ENCODE results near the gene C12orf54.
"Not testable (repeated sequence)": the region's sequence is repeated elsewhere in the genome, so short reads cannot be mapped to it uniquely, and the experiment has no call there.

The C12orf54 gene

DNA sequence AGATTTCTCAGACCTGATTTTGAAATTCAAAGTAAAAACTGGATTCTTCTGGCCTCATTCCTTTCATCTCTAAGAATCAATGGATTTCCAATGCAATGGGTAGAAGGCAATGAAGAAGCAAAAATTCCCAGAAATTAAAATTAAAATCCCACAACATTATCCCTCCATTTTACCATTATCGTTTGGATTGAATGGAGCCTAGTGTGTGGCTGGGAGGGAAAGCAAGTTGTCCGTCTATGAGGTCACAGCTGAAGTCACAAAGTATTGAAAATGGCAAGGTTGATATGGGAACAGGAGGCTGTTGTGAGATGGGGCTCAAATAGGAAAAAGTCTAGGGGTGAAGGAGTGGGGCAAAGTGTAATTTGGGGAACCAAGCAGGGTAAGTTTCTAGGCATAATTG is at the start of gene C12orf54:
Gene C12orf54 (plus strand): TSS at position 301 of the 400 bp plus-strand sequence. CDS start 799 bp downstream, outside the sequence.
- no peak for DNase-seq

DNA sequence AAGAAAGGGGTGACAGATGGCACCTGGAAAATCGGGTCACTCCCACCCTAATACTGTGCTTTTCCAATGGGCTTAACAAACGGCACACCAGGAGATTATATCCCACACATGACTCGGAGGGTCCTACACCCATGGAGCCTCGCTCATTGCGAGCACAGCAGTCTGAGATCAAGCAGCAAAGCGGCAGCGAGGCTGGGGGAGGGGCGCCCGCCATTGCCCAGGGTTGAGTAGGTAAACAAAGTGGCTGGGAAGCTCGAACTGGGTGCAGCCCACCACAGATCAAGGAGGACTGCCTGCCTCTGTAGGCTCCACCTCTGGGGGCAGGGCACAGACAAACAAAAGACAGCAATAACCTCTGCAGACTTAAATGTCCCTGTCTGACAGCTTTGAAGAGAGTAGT is 48.3 kb upstream of the C12orf54 start:
- not testable (repeated sequence) for DNase-seq

DNA sequence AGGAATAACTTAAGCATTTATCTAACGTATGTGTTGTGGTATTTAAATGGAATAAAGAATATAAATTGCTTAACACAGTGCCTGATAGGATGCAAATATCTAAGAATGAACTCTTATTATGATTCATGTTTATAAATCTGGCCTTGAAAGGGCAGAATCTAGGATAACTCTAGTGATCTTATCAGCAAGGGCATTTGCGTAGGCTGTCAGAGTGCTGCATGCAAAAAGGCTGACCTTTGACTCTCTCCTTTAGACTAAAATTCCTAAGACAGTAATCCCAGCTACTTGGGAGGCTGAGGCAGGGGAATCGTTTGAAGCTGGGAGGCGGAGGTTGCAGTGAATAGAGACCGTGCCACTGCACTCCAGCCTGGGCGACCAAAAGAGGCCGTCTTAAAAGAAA is 41.2 kb upstream of the C12orf54 start:
- DNase-seq, result no peak

DNA sequence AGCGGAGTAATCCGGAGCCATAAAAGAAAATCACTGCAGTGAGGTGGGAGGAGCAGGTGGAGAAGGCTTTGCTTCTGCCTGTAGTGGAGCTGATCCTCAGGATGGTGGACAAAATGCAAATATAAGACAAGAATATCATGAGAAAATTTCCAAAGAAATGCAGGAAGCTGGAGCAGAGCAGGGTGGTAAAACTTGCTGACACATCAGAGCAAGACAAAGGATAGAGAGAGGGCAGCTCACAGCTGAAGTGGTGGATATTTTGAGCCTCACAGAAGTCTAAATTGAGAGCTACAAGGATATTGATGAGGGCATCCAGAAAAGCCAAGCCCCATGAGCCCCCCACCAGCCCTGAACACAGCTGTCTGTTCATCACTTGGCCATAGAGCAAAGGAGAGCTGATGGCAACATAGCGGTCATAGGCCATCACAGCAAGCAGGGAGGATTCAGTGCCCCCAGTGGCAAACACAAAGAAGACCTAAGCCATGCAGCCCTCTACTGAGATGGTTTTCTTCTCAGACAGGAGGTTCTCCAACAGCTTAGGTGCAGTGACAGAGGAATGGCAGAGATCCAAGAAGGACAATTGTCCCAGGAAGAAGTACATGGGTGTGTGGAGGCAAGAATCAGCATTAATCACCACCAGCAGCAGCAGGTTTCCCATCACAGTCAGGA is 40.0 kb upstream of the C12orf54 start:
- no peak for DNase-seq

DNA sequence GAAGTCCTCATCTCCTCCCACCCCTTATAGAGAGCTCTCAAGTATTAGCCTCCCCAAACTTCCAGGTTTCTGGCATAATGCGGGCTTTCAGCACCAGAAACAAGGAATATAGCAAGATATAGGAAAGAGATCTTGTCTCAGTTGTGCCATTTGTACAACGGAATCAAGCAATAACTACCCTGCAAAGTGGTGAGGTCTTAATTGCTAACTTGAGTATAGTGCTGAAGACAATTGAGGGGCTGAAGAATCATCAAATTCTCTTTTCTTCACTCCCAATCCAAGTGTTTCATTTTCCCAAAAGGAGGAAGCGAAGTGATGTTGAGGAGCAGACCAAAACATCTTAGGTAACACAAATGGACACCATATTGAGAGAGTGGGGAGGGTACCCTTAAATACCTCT is 36.8 kb upstream of the C12orf54 start:
- DNase-seq, result no peak

DNA sequence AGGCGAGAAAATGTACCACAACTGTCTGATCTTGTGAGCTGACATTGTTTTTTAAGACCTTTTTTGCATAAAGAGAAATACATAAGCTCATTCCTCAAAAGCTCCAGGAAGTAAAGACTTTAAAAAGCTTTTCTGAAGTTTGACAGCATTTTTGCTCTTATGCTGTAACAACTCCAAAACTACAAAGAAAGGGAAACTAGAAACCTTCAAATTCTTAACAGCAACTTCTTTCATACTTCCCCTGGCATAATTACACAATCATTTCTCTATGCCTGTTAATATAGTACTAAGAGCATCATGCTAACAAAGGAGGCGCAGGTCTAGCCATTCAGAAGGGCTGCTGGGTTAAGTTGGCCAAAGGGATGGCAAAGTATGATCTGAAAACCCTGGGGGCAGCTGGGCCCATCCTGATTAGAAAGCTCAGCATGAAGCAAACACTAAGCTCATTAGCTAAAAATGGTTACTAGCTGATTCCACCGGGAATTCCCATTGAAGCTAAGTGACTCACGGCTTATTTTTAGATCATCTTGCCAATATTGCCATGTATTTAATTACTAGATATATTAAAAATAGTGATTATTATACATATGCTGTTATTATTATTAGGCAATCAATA is 36.0 kb upstream of the C12orf54 start:
- no peak for DNase-seq

DNA sequence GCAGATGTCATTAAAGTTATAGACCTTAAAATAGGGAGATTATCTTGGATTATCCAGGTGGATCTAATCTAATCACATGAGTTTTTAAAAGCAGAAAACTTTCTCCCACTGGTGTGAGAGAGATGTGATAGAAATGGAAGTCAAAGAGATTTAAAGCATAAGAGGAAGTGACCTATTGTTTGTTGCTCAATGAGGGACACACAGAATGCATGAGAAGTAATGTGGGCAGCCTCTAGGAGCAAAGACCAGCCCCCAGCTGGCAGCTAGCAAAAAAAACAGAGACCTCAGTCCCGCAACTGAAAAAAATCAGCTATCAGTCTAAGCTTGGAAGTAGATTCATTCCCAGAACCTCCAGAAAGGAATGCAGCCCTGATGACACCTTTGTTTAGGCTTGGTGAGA is 34.5 kb upstream of the C12orf54 start:
- DNase-seq, result no peak

DNA sequence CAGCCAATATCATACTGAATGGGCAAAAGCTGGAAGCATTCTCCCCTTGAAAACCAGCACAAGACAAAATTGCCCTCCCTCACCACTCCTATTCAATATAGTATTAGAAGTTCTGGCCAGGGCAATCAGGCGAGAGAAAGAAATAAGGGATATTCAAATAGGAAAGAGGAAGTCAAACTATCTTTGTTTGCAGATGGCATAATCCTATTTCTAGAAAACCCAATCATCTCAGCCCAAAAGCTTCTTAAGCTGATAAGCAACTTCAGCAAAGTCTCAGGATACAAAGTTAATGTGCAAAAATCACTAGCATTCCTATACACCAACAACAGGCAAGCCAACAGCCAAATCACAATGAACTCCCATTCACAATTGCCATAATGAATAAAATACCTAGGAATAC is 30.9 kb upstream of the C12orf54 start:
- DNase-seq, result no peak

DNA sequence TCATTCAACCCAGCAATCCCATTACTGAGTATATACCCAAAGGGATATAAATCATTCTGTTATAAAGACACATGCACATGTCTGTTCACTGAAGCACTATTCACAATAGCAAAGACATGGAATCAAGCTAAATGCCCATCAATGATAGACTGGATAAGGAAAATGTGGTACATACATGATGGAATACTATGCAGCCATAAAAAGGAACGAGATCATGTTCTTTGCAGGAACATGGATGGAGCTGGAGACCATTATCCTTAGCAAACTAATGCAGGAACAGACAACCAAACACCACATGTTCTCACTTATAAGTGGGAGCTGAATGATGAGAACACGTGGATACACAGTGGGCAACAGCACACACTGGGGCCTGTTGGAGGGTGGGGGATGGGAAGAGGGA is 29.3 kb upstream of the C12orf54 start:
- DNase-seq, result not testable (repeated sequence)

DNA sequence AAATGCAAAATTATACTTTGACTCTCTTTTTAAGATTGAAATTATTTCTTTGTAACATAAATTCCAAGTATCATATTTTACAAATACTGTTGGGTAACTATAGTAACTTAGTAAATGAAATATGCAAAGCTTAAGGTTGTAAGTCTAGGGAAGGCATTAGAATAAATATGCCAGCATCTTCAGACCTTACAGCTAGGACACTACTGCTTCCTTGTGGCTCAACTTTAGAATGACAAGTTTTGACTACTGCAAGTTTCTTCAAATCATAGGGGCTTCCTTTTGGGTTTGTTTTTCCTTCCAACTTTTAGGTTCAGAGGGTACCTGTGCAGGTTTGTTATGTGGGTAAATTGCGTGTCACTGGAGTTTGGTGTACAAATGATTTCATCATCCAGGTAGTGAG is 27.6 kb upstream of the C12orf54 start:
- DNase-seq, result no peak

DNA sequence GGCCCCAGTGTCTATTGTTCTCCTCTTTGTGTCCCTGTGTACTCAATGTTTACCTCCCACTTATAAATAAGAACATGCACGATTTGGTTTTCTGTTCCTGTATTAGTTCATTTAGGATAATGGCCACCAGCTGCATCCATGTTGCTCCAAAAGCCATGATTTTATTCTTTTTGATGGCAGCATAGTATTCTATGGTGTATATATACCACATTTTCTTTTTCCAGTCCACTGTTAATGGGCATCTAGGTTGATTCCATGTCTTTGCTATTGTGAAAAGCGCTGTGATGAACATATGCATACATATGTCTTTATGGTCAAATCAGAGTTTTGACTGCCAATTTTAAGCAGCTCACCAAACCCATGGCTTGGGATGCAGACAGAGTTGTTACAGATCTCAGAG is 27.2 kb upstream of the C12orf54 start:
- no peak for DNase-seq

DNA sequence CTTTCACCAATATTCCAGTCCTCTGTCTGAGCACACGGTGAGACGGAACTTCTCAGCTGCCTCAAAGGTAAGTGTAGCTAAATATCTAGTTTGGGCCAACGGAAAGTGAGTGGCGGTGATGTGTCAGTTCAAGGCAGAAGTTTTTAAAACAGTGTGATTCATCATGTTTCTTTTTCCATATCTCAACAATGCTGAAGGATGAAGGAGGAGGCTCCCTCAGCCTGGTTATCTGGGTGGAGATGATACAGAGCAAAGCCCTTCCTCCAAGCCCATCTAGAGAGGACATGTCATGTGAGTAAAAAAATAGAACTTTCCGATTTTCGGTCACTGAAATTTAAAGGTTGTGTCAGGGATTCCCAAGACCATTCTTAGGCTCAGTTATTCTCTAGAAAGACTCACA is 23.0 kb upstream of the C12orf54 start:
- no peak for DNase-seq

DNA sequence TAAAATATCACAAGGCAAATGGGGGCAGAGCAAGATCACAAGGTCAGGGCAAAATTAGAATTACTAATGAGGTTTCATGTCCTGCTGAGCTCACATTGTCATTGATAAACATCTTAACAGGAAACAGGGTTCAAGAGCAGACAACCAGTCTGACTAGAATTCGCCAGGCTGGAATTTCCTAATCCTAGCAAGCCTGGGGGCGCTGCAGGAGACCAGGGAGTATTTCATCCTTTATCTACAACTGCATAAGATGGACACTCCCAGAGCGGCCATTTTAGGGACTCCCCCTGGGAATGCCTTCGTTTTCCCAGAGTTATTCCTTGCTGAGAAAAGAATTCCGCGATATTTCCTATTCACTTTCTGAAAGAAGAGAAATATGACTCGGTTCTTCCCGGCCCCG is 13.3 kb upstream of the C12orf54 start:
- not testable (repeated sequence) for DNase-seq

DNA sequence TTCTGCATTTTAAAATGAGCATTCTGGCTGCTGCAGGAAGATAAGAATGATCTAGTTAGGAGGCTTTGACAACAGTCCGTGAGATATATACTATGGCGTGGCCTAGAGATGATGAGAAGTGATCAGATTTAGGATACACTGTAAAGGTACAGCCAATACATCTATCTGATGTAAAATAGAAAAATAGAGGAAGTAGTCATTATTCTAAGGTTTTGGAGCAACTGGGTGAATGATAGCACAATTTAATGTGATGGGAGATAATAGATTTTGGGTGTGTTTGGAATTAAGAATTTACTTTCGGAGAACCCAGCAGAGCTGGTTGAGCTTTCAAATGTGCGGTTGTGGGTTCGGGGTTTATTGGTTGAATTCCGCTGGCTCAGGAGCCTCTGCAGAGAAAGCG is 10.0 kb upstream of the C12orf54 start, which contains the start of gene ANP32D:
Gene ANP32D (plus strand): TSS at position 301 of the 400 bp plus-strand sequence. CDS start 106 bp downstream, outside the sequence.
- no peak for DNase-seq

DNA sequence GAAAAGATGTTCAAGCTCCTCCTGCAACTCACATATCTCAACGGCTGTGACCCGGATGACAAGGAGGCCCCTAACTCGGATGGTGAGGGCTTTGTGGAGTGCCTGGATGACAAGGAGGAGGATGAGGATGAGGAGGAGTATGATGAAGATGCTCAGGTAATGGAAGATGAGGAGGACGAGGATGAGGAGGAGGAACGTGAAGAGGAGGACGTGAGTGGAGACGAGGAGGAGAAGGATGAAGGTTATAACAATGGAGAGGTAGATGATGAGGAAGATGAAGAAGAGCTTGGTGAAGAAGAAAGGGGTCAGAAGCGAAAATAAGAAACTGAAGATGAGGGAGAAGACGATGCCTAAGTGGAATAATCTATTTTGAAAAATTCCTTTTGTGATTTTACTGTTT is 9.2 kb upstream of the C12orf54 start:
- DNase-seq, result no peak

DNA sequence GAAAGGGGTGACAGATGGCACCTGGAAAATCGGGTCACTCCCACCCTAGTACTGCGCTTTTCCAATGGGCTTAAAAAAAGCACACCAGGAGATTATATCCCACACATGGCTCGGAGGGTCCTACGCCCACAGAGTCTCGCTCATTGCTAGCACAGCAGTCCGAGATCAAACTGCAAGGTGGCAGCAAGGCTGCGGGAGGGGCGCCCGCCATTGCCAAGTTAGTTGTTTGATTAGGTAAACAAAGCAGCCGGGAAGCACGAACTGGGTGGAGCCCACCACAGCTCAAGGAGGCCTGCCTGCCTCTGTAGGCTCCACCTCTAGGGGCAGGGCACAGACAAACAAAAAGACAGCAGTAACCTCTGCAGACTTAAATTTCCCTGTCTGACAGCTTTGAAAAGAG is 7.8 kb upstream of the C12orf54 start:
- DNase-seq, result not testable (repeated sequence)

DNA sequence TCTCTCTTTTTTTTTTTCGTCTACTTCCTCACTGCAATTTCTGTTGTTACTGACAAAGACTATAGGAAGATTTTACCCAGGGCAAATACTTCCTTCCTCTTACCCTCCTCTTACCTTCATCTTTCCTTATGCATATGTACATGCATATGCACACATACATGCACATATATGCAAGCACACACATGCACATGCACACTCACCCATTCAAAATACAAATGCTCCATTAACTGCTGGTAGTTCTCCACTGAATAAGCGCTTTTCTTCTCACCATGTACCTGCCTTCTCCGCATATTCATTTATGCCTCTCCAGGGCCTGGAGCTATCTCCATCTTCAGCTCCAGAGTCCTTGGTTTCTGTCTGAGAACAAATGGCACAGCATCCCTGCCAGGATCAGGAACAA is 632 bp downstream of the C12orf54 start:
- no peak for DNase-seq

DNA sequence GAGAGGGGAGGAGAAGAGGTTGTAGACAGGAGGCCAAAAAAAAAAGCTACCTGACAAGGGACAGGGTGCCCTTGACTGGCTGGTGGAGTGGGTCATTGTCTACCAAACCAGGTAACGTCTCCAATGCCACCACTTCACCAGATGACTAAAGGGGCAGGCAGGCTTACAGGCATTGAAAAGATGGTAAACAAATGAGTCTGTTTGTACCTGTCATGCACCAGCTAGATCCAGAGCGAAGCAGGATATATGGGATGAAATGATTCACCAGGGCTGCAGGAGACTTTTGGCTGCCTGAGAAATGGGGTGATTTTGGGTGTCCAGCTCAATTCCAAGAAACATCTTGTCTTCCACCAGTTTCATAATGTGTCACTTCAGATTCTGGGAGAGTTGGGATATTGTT is 4.0 kb downstream of the C12orf54 start:
- DNase-seq, result no peak

DNA sequence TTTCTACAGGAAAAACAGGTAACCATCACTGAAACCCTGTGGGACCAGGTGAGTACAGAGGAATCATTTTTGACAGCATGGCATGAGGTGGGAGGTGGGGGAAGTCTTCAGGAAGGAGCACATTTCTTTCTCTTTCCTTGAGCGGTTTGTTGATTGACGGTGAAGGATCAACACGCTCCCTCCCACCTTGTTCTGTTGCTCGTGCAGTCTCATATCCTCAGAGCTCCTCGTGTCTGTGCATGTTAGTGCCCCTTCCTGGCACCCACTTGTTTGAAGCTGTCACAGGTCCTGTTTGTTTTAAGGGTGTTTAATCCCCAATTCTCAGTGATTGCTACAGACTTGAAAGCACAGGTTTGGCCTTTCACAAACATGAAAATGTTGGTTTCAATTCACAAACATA is 4.4 kb downstream of the C12orf54 start:
- DNase-seq, result no peak

DNA sequence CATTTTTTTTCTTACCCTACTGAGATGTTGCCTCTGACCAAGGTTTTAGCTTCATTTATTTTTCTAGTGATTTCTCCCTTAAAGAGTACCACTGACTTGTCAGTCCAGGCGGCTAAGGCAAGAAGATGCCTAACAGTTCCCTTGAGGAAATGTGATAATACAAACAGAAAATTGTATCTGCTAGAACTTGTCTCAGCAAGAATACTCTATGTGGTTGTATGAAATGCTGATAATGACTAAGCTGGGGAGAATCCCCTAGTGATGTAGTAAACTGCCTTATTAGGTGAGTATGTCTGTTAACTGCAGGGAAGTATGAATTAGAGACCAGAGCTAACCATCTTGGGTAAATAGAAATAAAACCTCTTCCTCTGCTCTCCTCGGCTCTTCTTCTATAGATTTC is 6.7 kb downstream of the C12orf54 start:
- no peak for DNase-seq

DNA sequence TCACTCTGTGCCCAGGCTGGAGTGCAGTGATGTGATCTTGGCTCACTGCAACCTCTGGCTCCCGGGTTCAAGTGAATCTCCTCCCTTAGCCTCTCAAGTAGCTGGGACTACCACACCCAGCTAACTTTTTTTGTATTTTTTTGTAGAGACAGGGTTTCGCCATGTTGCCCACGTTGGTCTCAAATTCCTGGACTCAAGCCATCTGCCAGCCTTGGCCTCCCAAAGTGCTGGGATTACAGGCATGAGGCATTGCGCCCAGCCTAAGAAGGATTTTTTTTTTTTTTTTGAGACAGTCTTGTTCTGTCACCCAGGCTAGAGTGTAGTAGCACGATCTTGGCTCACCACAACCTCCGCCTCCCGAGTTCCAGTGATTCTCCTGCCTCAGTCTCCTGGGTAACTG is 7.2 kb downstream of the C12orf54 start:
- not testable (repeated sequence) for DNase-seq

DNA sequence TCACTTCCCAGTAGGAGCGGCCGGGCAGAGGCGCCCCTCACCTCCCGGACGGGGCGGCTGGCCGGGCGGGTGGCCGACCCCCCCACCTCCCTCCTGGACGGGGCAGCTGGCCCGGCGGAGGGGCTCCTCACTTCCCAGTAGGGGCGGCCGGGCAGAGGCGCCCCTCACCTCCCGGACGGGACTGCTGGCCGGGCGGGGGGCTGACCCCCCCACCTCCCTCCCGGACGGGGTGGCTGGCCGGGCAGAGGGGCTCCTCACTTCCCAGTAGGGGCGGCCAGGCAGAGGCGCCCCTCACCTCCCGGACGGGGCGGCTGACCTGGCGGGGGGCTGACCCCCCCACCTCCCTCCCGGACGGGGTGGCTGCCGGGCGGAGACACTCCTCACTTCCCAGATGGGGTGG is 18.0 kb downstream of the C12orf54 start:
- DNase-seq, result not testable (repeated sequence)

DNA sequence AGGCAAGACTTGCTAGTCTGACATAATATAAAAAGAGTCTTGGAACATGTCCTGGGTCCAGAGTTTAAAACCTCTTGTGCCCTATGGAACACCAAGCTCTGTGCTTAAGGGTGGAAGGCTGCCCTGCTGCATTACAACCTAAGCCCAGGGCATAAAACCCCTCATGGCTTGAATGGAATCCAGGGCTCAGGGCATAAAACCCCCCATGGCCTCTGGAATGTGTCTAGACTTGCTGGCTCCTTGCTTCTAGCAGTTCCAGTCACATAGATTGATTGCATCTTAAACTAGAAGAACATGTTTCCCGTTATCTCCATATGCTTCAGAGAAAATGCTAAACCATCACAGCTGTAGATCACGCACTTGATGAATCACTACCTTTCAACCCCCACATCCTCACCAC is 24.5 kb downstream of the C12orf54 start:
- not testable (repeated sequence) for DNase-seq

DNA sequence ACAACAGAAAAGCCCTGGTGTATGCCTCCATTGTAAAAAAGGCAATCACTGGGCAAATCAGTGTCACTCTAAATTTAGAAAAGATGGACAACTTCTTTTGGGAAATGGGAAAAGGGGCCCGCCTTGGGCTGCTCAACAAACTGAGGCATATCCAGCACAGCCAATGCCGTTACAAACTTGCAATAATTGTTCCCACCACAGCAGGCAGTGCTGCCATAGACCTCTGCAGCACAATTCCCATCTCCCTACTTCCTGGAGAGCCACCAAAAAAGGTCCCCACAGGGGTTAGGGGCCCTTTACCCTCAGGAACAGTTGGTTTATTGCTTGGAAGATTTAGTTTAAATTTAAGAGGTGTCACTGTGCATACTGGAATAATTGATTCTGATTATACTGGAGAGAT is 26.7 kb downstream of the C12orf54 start:
- DNase-seq, result no peak

DNA sequence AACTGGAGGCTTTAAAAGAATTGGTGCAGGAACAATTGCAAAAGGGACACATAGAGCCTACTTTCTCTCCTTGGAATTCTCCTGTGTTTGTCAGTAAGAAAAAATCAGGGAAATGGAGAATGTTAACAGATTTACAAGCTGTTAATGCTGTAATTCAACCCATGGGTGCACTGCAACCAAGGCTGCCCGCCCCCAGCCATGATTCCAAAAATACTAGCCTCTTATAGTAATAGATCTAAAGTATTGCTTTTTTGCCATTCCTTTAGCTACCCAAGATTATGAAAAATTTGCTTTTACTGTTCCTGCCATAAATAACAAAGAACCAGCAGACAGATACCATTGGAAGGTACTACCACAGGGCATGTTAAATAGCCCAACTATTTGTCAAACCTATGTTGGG is 27.8 kb downstream of the C12orf54 start:
- no peak for DNase-seq
